OCI-LY7 (cell line): Measurements from ENCODE around the gene SPARC. TPM values are rescaled to one million over a fixed set of nuclear protein-coding genes. Genes with fewer than 3 reads are reported as not detected.

Source experiments
- BruUV-seq: library from RNA; stranded (reverse); fragments of 400-500 nt; replicated peaks from 2 replicates; lab custom pipeline; 2021; lab: Mats Ljungman, UMichigan
- CTCF ChIA-PET: fragments of 300-600 bp; sonication (Branson Sonifier 250); formaldehyde crosslinking; loops from one replicate; lab custom pipeline; 2022; ENCODE audit warnings: antibody characterized with exemption; ENCODE audit not compliant: unreplicated experiment; lab: Charles Lee
- POLR2A ChIA-PET: fragments of 300-600 bp; sonication (Branson Sonifier 250); formaldehyde crosslinking; loops from one replicate; lab custom pipeline; 2022; ENCODE audit warnings: antibody characterized with exemption; lab: Charles Lee
- DNase-seq: peaks from one replicate; pipeline ENCODE4 v3.0.0-alpha.2; 2015; ENCODE audit warnings: low spot score
- H2AFZ ChIP-seq: fragments of 200-600 bp; sonication (generic), shearing (Covaris generic); 2 replicates; pipeline ENCODE4 v1.6.1; 2014; ENCODE audit warnings: mild to moderate bottlenecking, antibody characterized with exemption, low read length, moderate library complexity
- H3K27ac ChIP-seq: fragments of 200-600 bp; sonication (generic); 2 replicates; pipeline ENCODE4 v1.5.1; 2014; ENCODE audit warnings: mixed run types, low read depth, mild to moderate bottlenecking, moderate library complexity, low read length, inconsistent platforms; ENCODE audit not compliant: poor library complexity, severe bottlenecking
- H3K36me3 ChIP-seq: fragments of 200-600 bp; sonication (generic); 2 replicates; pipeline ENCODE4 v1.6.1; 2014; ENCODE audit warnings: mild to moderate bottlenecking, antibody characterized with exemption, low read length, moderate library complexity, mixed read lengths; ENCODE audit not compliant: insufficient read depth
- H3K4me1 ChIP-seq: fragments of 200-600 bp; sonication (generic); 2 replicates; pipeline ENCODE4 v1.5.1; 2014; ENCODE audit warnings: mild to moderate bottlenecking, low read length; ENCODE audit not compliant: insufficient read depth, poor library complexity, severe bottlenecking
- H3K4me2 ChIP-seq: fragments of 200-600 bp; sonication (generic); 2 replicates; pipeline ENCODE4 v1.6.1; 2014; ENCODE audit warnings: mild to moderate bottlenecking, low read length
- H3K4me3 ChIP-seq: fragments of 200-600 bp; sonication (generic); 2 replicates; pipeline ENCODE4 v1.5.1; 2014; ENCODE audit warnings: mild to moderate bottlenecking, low read depth, low read length; ENCODE audit not compliant: poor library complexity, severe bottlenecking
- H3K79me2 ChIP-seq: fragments of 200-600 bp; sonication (generic); 2 replicates; pipeline ENCODE4 v1.6.1; 2016; ENCODE audit warnings: low read depth, mild to moderate bottlenecking, low read length, moderate library complexity, mixed read lengths; ENCODE audit not compliant: insufficient read depth
- H3K9me2 ChIP-seq: fragments of 200-600 bp; sonication (generic); 2 replicates; pipeline ENCODE4 v1.6.1; 2016; ENCODE audit warnings: mild to moderate bottlenecking, low read length, mixed read lengths; ENCODE audit not compliant: insufficient read depth
- H3K9me3 ChIP-seq: fragments of 200-600 bp; sonication (generic); 2 replicates; pipeline ENCODE4 v1.6.1; 2014; ENCODE audit warnings: mild to moderate bottlenecking, mixed run types, low read length, mixed read lengths
- H4K20me1 ChIP-seq: fragments of 200-600 bp; sonication (generic); 2 replicates; pipeline ENCODE4 v1.6.1; 2014; ENCODE audit warnings: mild to moderate bottlenecking, antibody characterized with exemption, low read length, moderate library complexity, mixed read lengths; ENCODE audit not compliant: insufficient read depth
- CTCF ChIP-seq: fragments of 200-600 bp; sonication (generic); conservative IDR thresholded peaks from 2 replicates; pipeline ENCODE4 v1.5.1; 2014; ENCODE audit warnings: mild to moderate bottlenecking, antibody characterized with exemption, low read length, moderate library complexity, mixed read lengths
- EZH2phosphoT487 ChIP-seq: fragments of 200-600 bp; sonication (generic); IDR thresholded peaks from 2 replicates; pipeline ENCODE4 v1.6.1; 2018; ENCODE audit warnings: low read depth, borderline replicate concordance, mild to moderate bottlenecking, mixed run types, antibody characterized with exemption, low read length, moderate library complexity, mixed read lengths
- intact Hi-C: fragments of 100-400 bp; cut with micrococcal nuclease; formaldehyde crosslinking; loops from one replicate; pipeline ENCODE4 v1.10.0; 2022; ENCODE audit not compliant: unreplicated experiment
- total RNA-seq, 2 experiments: library from RNA; depleted of rRNA in 1 of 2; stranded (reverse); fragments of >200 nt in 1 of 2; shearing (Covaris generic) in 1 of 2; gene quantifications; 2 replicates each; pipeline ENCODE4 v1.2.3, GENCODE V29; 2014 to 2022

The SPARC gene
- total RNA-seq, 2 experiments from 2014 or later: 0.89 TPM; not detected in 1

- H3K27ac ChIP-seq: no peak overlapping the region
- H3K79me2 ChIP-seq: no peaks in the 10 kb centered on the region
- no peaks in the 10 kb centered on the region for H3K36me3 ChIP-seq
- H3K9me3 ChIP-seq: no peaks in the 10 kb centered on the region
- TF ChIP-seq CTCF (no peak), EZH2phosphoT487 (no peak)
- ChIA-PET POLR2A (interaction anchor here (2.6 kb wide), 1 partner anchor 11 kb away, joined by 13 read pairs; no protein-coding TSS in a partner anchor), CTCF (interaction anchor here (1.3 kb wide), 1 partner anchor 9 kb away, joined by 8 read pairs; no protein-coding TSS in a partner anchor)
- H3K4me2 ChIP-seq: no peak overlapping the region
- no peaks in the 10 kb centered on the region for H3K4me1 ChIP-seq
- intact Hi-C loops: no loop called here
- no peak overlapping the region for H2AFZ ChIP-seq
- DNase-seq: no peak
- no peaks in the 10 kb centered on the region for H3K9me2 ChIP-seq
- no TSS peak for BruUV-seq
- no peak overlapping the region for H3K4me3 ChIP-seq
- no peaks in the 10 kb centered on the region for H4K20me1 ChIP-seq
Observed at GRCh38 chr5:151673421-151673820, 13.3 kb downstream of the SPARC start.

GRCh38 chr5:151672516-151672915, 14.2 kb downstream of the SPARC start:
- no peaks in the 10 kb centered on the region for H3K36me3 ChIP-seq
- no peaks in the 10 kb centered on the region for H3K9me2 ChIP-seq
- DNase-seq: no peak
- H3K4me1 ChIP-seq: no peaks in the 10 kb centered on the region
- H4K20me1 ChIP-seq: no peaks in the 10 kb centered on the region
- H3K79me2 ChIP-seq: no peaks in the 10 kb centered on the region
- BruUV-seq: no TSS peak
- no peak overlapping the region for H2AFZ ChIP-seq
- CTCF ChIA-PET: interaction anchor here (1.3 kb wide), 1 partner anchor 10 kb away, joined by 8 read pairs; no protein-coding TSS in a partner anchor
- H3K9me3 ChIP-seq: no peaks in the 10 kb centered on the region
- H3K27ac ChIP-seq: no peak overlapping the region
- no peak overlapping the region for H3K4me3 ChIP-seq
- POLR2A ChIA-PET: interaction anchor here (0.9 to 1.2 kb wide), 2 partner anchors 10 to 12 kb away, joined by 3 read pairs; no protein-coding TSS in a partner anchor
- intact Hi-C loops: no loop called here
- H3K4me2 ChIP-seq: no peak overlapping the region
- TF ChIP-seq EZH2phosphoT487: no peak
- no peak for TF ChIP-seq CTCF

- Histone ChIP-seq H3K79me2 (no peaks in the 10 kb centered on the region), H3K36me3 (no peaks in the 10 kb centered on the region), H3K27ac (no peak overlapping the region), H3K9me2 (no peaks in the 10 kb centered on the region), H3K4me1 (no peaks in the 10 kb centered on the region), H2AFZ (no peak overlapping the region), H3K4me3 (no peak overlapping the region), H3K9me3 (no peaks in the 10 kb centered on the region), H3K4me2 (no peak overlapping the region), H4K20me1 (no peaks in the 10 kb centered on the region)
- ChIA-PET POLR2A (interaction anchor here (0.8 to 1.2 kb wide), 3 partner anchors 10 to 35 kb away, joined by 3 read pairs; no protein-coding TSS in a partner anchor), CTCF (interaction anchor here (1.3 kb wide), 1 partner anchor 10 kb away, joined by 8 read pairs; no protein-coding TSS in a partner anchor)
- TF ChIP-seq EZH2phosphoT487: no peak
- no peak for DNase-seq
- intact Hi-C loops: no loop called here
- BruUV-seq: no TSS peak
Observed at GRCh38 chr5:151671950-151672349, 14.8 kb downstream of the SPARC start.
